GM10847 (cell line): ENCODE data around the gene SCD5.

Experiments used
- POLR2A ChIP-seq: IDR thresholded peaks from 2 replicates; pipeline ENCODE4 v1.6.1; 2011; ENCODE audit not compliant: insufficient read length; ENCODE audit errors: extremely low read depth

Gene SCD5

GRCh38 chr4:82721819-82722423 lies 76.7 kb downstream of the SCD5 start:
- TF ChIP-seq POLR2A, result no peak

GRCh38 chr4:82718162-82718940 lies 80.2 kb downstream of the SCD5 start:
- no peak for TF ChIP-seq POLR2A

- no peak for TF ChIP-seq POLR2A
Measured at GRCh38 chr4:82715731-82716617, 82.6 kb downstream of the SCD5 start.

GRCh38 chr4:82713856-82714255 lies 84.7 kb downstream of the SCD5 start:
- no peak for TF ChIP-seq POLR2A

GRCh38 chr4:82712561-82712960 lies 86.0 kb downstream of the SCD5 start:
- no peak for TF ChIP-seq POLR2A

GRCh38 chr4:82711158-82711785 lies 87.3 kb downstream of the SCD5 start:
- TF ChIP-seq POLR2A, result no peak

GRCh38 chr4:82710197-82710929 lies 88.2 kb downstream of the SCD5 start:
- no peak for TF ChIP-seq POLR2A

- no peak for TF ChIP-seq POLR2A
Measured at GRCh38 chr4:82708982-82709381, 89.6 kb downstream of the SCD5 start.

GRCh38 chr4:82706349-82707000 lies 92.1 kb downstream of the SCD5 start:
- no peak for TF ChIP-seq POLR2A

- no peak for TF ChIP-seq POLR2A
Measured at GRCh38 chr4:82705928-82706300, 92.7 kb downstream of the SCD5 start.

GRCh38 chr4:82705169-82705927 lies 93.2 kb downstream of the SCD5 start:
- TF ChIP-seq POLR2A, result no peak

- TF ChIP-seq POLR2A, result no peak
Measured at GRCh38 chr4:82704156-82704555, 94.4 kb downstream of the SCD5 start.

- TF ChIP-seq POLR2A, result no peak
Measured at GRCh38 chr4:82698412-82698811, 100.2 kb downstream of the SCD5 start.

- no peak for TF ChIP-seq POLR2A
Measured at GRCh38 chr4:82697561-82697960, 101.0 kb downstream of the SCD5 start.
